OCI-LY7 (cell line): ENCODE measurements around the gene SYNDIG1L. TPM values are rescaled to one million over a fixed set of nuclear protein-coding genes. Genes with fewer than 3 reads are reported as not detected.

ENCODE experiments used
- BruUV-seq: library from RNA; stranded (reverse); fragments of 400-500 nt; replicated peaks from 2 replicates; lab custom pipeline; 2021; lab: Mats Ljungman, UMichigan
- CTCF ChIA-PET: fragments of 300-600 bp; sonication (Branson Sonifier 250); formaldehyde crosslinking; loops from one replicate; lab custom pipeline; 2022; ENCODE audit warnings: antibody characterized with exemption; ENCODE audit not compliant: unreplicated experiment; lab: Charles Lee
- POLR2A ChIA-PET: fragments of 300-600 bp; sonication (Branson Sonifier 250); formaldehyde crosslinking; loops from one replicate; lab custom pipeline; 2022; ENCODE audit warnings: antibody characterized with exemption; lab: Charles Lee
- DNase-seq: peaks from one replicate; pipeline ENCODE4 v3.0.0-alpha.2; 2015; ENCODE audit warnings: low spot score
- H2AFZ ChIP-seq: fragments of 200-600 bp; sonication (generic), shearing (Covaris generic); 2 replicates; pipeline ENCODE4 v1.6.1; 2014; ENCODE audit warnings: mild to moderate bottlenecking, antibody characterized with exemption, low read length, moderate library complexity
- H3K27ac ChIP-seq: fragments of 200-600 bp; sonication (generic); 2 replicates; pipeline ENCODE4 v1.5.1; 2014; ENCODE audit warnings: mixed run types, low read depth, mild to moderate bottlenecking, moderate library complexity, low read length, inconsistent platforms; ENCODE audit not compliant: poor library complexity, severe bottlenecking
- H3K36me3 ChIP-seq: fragments of 200-600 bp; sonication (generic); 2 replicates; pipeline ENCODE4 v1.6.1; 2014; ENCODE audit warnings: mild to moderate bottlenecking, antibody characterized with exemption, low read length, moderate library complexity, mixed read lengths; ENCODE audit not compliant: insufficient read depth
- H3K4me1 ChIP-seq: fragments of 200-600 bp; sonication (generic); 2 replicates; pipeline ENCODE4 v1.5.1; 2014; ENCODE audit warnings: mild to moderate bottlenecking, low read length; ENCODE audit not compliant: insufficient read depth, poor library complexity, severe bottlenecking
- H3K4me2 ChIP-seq: fragments of 200-600 bp; sonication (generic); 2 replicates; pipeline ENCODE4 v1.6.1; 2014; ENCODE audit warnings: mild to moderate bottlenecking, low read length
- H3K4me3 ChIP-seq: fragments of 200-600 bp; sonication (generic); 2 replicates; pipeline ENCODE4 v1.5.1; 2014; ENCODE audit warnings: mild to moderate bottlenecking, low read depth, low read length; ENCODE audit not compliant: poor library complexity, severe bottlenecking
- H3K79me2 ChIP-seq: fragments of 200-600 bp; sonication (generic); 2 replicates; pipeline ENCODE4 v1.6.1; 2016; ENCODE audit warnings: low read depth, mild to moderate bottlenecking, low read length, moderate library complexity, mixed read lengths; ENCODE audit not compliant: insufficient read depth
- H3K9me2 ChIP-seq: fragments of 200-600 bp; sonication (generic); 2 replicates; pipeline ENCODE4 v1.6.1; 2016; ENCODE audit warnings: mild to moderate bottlenecking, low read length, mixed read lengths; ENCODE audit not compliant: insufficient read depth
- H3K9me3 ChIP-seq: fragments of 200-600 bp; sonication (generic); 2 replicates; pipeline ENCODE4 v1.6.1; 2014; ENCODE audit warnings: mild to moderate bottlenecking, mixed run types, low read length, mixed read lengths
- H4K20me1 ChIP-seq: fragments of 200-600 bp; sonication (generic); 2 replicates; pipeline ENCODE4 v1.6.1; 2014; ENCODE audit warnings: mild to moderate bottlenecking, antibody characterized with exemption, low read length, moderate library complexity, mixed read lengths; ENCODE audit not compliant: insufficient read depth
- EZH2phosphoT487 ChIP-seq: fragments of 200-600 bp; sonication (generic); IDR thresholded peaks from 2 replicates; pipeline ENCODE4 v1.6.1; 2018; ENCODE audit warnings: low read depth, borderline replicate concordance, mild to moderate bottlenecking, mixed run types, antibody characterized with exemption, low read length, moderate library complexity, mixed read lengths
- intact Hi-C: fragments of 100-400 bp; cut with micrococcal nuclease; formaldehyde crosslinking; loops from one replicate; pipeline ENCODE4 v1.10.0; 2022; ENCODE audit not compliant: unreplicated experiment
- total RNA-seq, 2 experiments: library from RNA; depleted of rRNA in 1 of 2; stranded (reverse); fragments of >200 nt in 1 of 2; shearing (Covaris generic) in 1 of 2; gene quantifications; 2 replicates each; pipeline ENCODE4 v1.2.3, GENCODE V29; 2014 to 2022
- TF ChIP-seq, protein P1 (sequence below): fragments of 200-600 bp; sonication (generic); conservative IDR thresholded peaks from 2 replicates; pipeline ENCODE4 v1.5.1; 2014; ENCODE audit warnings: mild to moderate bottlenecking, antibody characterized with exemption, low read length, moderate library complexity, mixed read lengths

SYNDIG1L gene
- total RNA-seq, 2 experiments from 2014 or later = not detected

DNA sequence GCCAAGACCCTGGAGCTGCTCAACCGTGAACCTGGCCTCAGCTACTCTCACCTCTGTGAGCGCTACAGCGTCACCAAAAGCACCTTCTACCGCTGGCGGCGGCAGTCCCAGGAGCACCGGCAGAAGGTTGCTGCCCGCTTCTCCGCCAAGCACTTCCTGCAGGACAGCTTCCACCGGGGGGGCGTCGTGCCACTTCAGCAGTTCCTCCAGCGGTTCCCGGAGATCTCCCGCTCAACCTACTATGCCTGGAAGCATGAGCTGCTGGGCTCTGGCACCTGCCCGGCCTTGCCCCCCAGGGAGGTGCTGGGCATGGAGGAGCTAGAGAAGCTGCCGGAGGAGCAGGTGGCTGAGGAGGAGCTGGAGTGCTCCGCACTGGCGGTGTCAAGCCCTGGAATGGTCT is 68.4 kb downstream of the SYNDIG1L start:
- no TSS peak for BruUV-seq

DNA sequence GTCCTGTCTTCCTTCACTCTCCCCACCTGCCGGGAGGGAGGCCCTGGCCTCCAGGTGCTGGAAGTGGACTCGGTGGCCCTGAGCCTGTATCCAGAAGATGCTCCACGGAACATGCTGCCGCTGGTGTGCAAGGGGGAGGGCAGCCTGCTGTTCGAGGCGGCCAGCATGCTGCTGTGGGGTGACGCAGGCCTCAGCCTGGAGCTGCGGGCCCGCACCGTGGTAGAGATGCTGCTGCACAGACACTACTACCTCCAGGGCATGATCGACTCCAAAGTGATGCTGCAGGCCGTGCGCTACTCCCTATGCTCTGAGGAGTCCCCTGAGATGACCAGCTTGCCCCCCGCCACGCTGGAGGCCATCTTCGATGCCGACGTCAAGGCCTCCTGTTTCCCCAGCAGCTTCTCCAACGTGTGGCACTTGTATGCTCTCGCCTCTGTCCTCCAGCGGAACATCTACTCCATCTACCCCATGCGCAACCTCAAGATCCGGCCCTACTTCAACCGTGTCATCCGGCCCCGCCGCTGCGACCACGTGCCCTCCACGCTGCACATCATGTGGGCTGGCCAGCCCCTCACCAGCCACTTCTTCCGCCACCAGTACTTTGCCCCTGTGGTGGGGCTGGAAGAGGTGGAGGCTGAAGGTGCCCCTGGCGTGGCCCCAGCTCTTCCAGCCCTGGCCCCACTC is 69.0 kb downstream of the SYNDIG1L start:
- Histone ChIP-seq H3K4me1 (no peaks in the 10 kb centered on the region), H4K20me1 (no peaks in the 10 kb centered on the region), H3K27ac (no peak overlapping the region), H3K79me2 (no peaks in the 10 kb centered on the region), H3K9me2 (no peaks in the 10 kb centered on the region), H3K4me3 (no peak overlapping the region), H3K9me3 (no peaks in the 10 kb centered on the region), H3K4me2 (no peak overlapping the region), H3K36me3 (no peaks in the 10 kb centered on the region), H2AFZ (no peak overlapping the region)
- no peak for DNase-seq
- ChIA-PET CTCF (no interaction called here), POLR2A (no interaction called here)
- TF ChIP-seq, protein P1, sequence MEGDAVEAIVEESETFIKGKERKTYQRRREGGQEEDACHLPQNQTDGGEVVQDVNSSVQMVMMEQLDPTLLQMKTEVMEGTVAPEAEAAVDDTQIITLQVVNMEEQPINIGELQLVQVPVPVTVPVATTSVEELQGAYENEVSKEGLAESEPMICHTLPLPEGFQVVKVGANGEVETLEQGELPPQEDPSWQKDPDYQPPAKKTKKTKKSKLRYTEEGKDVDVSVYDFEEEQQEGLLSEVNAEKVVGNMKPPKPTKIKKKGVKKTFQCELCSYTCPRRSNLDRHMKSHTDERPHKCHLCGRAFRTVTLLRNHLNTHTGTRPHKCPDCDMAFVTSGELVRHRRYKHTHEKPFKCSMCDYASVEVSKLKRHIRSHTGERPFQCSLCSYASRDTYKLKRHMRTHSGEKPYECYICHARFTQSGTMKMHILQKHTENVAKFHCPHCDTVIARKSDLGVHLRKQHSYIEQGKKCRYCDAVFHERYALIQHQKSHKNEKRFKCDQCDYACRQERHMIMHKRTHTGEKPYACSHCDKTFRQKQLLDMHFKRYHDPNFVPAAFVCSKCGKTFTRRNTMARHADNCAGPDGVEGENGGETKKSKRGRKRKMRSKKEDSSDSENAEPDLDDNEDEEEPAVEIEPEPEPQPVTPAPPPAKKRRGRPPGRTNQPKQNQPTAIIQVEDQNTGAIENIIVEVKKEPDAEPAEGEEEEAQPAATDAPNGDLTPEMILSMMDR = no peak
- no peak for TF ChIP-seq EZH2phosphoT487
- intact Hi-C loops = no loop called here
- no TSS peak for BruUV-seq

More for the DNA sequence above, 68.4 kb downstream of the SYNDIG1L start:
- Histone ChIP-seq H4K20me1 (no peaks in the 10 kb centered on the region), H3K27ac (no peak overlapping the region), H3K4me3 (no peak overlapping the region), H3K9me3 (no peaks in the 10 kb centered on the region), H3K4me1 (no peaks in the 10 kb centered on the region), H3K79me2 (no peaks in the 10 kb centered on the region), H3K9me2 (no peaks in the 10 kb centered on the region), H3K36me3 (no peaks in the 10 kb centered on the region), H2AFZ (no peak overlapping the region), H3K4me2 (no peak overlapping the region)
- intact Hi-C loops = no loop called here
- DNase-seq = no peak
- ChIA-PET POLR2A (no interaction called here), CTCF (interaction anchor here (0.5 kb wide), 1 partner anchor 10 kb away, joined by 3 read pairs; no protein-coding TSS in a partner anchor)
- TF ChIP-seq EZH2phosphoT487 = no peak
- TF ChIP-seq, protein P1 = no peak

Other genes with a start within 250 kb of the SYNDIG1L start
- gene VSX2, start 186.8 kb downstream of the SYNDIG1L start, total RNA-seq (2014; rRNA removed; shearing (Covaris generic)) = not detected in 2 replicates
- gene VSX2, start 186.8 kb downstream of the SYNDIG1L start, total RNA-seq (2022) = not detected in 2 replicates
- 39.3 and 46.6 TPM in 2 replicates for gene ABCD4, start 123.3 kb downstream of the SYNDIG1L start, total RNA-seq (2014; rRNA removed; shearing (Covaris generic))
- 74.7 and 80.5 TPM in 2 replicates for gene ABCD4, start 123.3 kb downstream of the SYNDIG1L start, total RNA-seq (2022)
- gene VRTN, start 77.7 kb downstream of the SYNDIG1L start, total RNA-seq (2014; rRNA removed; shearing (Covaris generic)) = not detected in 2 replicates
- not detected in 2 replicates for gene VRTN, start 77.7 kb downstream of the SYNDIG1L start, total RNA-seq (2022)
- 52.4 and 80.8 TPM in 2 replicates for gene NPC2, start 67.1 kb upstream of the SYNDIG1L start, total RNA-seq (2014; rRNA removed; shearing (Covaris generic))
- 37.8 and 42.1 TPM in 2 replicates for gene NPC2, start 67.1 kb upstream of the SYNDIG1L start, total RNA-seq (2022)
- gene ISCA2, start 67.6 kb upstream of the SYNDIG1L start, total RNA-seq (2014; rRNA removed; shearing (Covaris generic)) = 19.6 and 38.4 TPM in 2 replicates
- 46.2 and 50.0 TPM in 2 replicates for gene ISCA2, start 67.6 kb upstream of the SYNDIG1L start, total RNA-seq (2022)
- gene LTBP2, start 186.0 kb upstream of the SYNDIG1L start, total RNA-seq (2014; rRNA removed; shearing (Covaris generic)) = 0.21 and 0.25 TPM in 2 replicates
- 0.15 and 0.35 TPM in 2 replicates for gene LTBP2, start 186.0 kb upstream of the SYNDIG1L start, total RNA-seq (2022)